Mucosa of descending colon (tissue), 3 donors: ENCODE results near the gene SFXN4. TPM values are rescaled to one million over a fixed set of nuclear protein-coding genes. Genes with fewer than 3 reads are reported as not detected.

Source experiments
- ATAC-seq: fragments of 200-7000 bp; cut with Tn5 transposase; one replicate; pipeline ENCODE4 v1.9.1; 2020; ENCODE audit warnings: mild to moderate bottlenecking, moderate library complexity
- DNase-seq, 3 donors: peaks; one replicate each; pipeline ENCODE4 v3.0.0-alpha.2; 2020
- H3K36me3 ChIP-seq: fragments of 200-600 bp; one replicate; pipeline ENCODE4 v1.8.0; 2021; ENCODE audit warnings: low read depth, mild to moderate bottlenecking
- H3K4me1 ChIP-seq: fragments of 200-600 bp; one replicate; pipeline ENCODE4 v1.8.0; 2021; ENCODE audit warnings: low read depth, mild to moderate bottlenecking
- H3K4me3 ChIP-seq: fragments of 200-600 bp; one replicate; pipeline ENCODE4 v1.8.0; 2021; ENCODE audit warnings: mild to moderate bottlenecking
- H3K9me3 ChIP-seq: fragments of 200-600 bp; one replicate; pipeline ENCODE4 v1.8.0; 2021; ENCODE audit warnings: mild to moderate bottlenecking
- intact Hi-C, 2 donors: fragments of 100-400 bp; cut with DNase I in 1 of 2; cut with micrococcal nuclease in 1 of 2; formaldehyde crosslinking; loops; one replicate each; pipeline versions ENCODE4 v1.11.0 to v1.11.1; 2022; cut with DNase I, micrococcal nuclease
- total RNA-seq, 3 donors: library from RNA; stranded (reverse); fragmentation: NEBNext Ultra II Directional in 2 of 3; extraction: Animal tissue kit (Norgen Biotek cat#: 25700) in 2 of 3; gene quantifications; one replicate each; pipeline versions ENCODE4 v1.2.1 to v1.2.4, GENCODE V29; 2021 to 2023
- TF ChIP-seq, protein P1 (sequence below): fragments of 200-600 bp; IDR thresholded peaks from one replicate; pipeline ENCODE4 v1.8.0; 2022; ENCODE audit warnings: antibody characterized with exemption, mild to moderate bottlenecking
- donor health status: DM: no; HTN: no; CAD: no; lungs with moderate emphysema.
- donor health status: DM: no; HTN: no; CAD: no.
- donor health status: DM: no; HTN: yes; CAD: no.

Gene SFXN4
- total RNA-seq, 3 donors from 2014 or later, result 25.4 to 48.8 (median 34.6) TPM

DNA sequence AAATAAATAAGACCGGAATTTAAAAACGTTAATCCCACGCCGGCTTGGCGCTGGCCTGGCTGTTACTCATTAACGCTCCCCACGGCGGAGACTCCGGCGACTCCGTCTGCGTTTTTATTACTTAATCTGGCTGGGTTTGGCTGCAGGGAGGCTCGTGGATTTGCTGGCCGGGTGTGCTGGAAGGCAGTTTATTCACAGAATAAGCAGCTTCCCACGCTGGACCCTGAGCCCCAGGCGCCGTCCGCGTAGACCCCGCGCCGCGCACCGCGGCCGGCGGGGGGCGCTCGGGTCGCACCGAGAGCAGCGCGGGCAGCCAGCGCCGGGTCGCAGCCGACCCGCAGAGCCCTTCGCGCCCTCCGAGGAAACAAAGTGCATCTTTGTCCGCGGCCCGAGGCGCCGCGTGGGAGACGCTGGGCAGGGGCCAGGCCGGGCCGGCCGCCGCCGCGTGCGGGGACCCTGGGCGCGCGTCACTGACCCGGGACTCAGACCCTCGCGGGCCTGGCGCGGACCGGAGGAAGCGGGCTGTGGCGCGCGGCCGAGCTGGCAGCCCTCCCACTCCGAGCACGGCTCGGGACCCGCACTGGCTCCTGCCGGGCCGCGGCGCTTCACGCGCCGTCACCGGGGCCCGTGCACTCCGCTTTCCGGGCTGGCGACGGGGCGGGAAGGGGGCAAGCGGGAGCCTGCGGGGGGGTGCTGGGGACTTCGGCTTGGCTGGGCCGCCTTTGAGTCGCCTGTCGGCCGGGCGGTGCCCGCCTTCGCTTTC is 41.3 kb upstream of the SFXN4 start:
- peak; percentile 75 to 82 (median 77) for DNase-seq
- peak; percentile 71 for ATAC-seq
- H3K36me3 ChIP-seq, result no peaks in the 10 kb centered on the region
- TF ChIP-seq, protein P1, sequence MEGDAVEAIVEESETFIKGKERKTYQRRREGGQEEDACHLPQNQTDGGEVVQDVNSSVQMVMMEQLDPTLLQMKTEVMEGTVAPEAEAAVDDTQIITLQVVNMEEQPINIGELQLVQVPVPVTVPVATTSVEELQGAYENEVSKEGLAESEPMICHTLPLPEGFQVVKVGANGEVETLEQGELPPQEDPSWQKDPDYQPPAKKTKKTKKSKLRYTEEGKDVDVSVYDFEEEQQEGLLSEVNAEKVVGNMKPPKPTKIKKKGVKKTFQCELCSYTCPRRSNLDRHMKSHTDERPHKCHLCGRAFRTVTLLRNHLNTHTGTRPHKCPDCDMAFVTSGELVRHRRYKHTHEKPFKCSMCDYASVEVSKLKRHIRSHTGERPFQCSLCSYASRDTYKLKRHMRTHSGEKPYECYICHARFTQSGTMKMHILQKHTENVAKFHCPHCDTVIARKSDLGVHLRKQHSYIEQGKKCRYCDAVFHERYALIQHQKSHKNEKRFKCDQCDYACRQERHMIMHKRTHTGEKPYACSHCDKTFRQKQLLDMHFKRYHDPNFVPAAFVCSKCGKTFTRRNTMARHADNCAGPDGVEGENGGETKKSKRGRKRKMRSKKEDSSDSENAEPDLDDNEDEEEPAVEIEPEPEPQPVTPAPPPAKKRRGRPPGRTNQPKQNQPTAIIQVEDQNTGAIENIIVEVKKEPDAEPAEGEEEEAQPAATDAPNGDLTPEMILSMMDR, result peak; percentile 60
- peak overlapping the region; percentile 61 for H3K4me3 ChIP-seq
- intact Hi-C loops, result loop anchor here (10.0 kb wide), 2 partner anchors 208 to 238 kb away; no protein-coding TSS in a partner anchor
- H3K4me1 ChIP-seq, result peaks cover 18% of the 10 kb centered on the region
- H3K9me3 ChIP-seq, result no peaks in the 10 kb centered on the region

DNA sequence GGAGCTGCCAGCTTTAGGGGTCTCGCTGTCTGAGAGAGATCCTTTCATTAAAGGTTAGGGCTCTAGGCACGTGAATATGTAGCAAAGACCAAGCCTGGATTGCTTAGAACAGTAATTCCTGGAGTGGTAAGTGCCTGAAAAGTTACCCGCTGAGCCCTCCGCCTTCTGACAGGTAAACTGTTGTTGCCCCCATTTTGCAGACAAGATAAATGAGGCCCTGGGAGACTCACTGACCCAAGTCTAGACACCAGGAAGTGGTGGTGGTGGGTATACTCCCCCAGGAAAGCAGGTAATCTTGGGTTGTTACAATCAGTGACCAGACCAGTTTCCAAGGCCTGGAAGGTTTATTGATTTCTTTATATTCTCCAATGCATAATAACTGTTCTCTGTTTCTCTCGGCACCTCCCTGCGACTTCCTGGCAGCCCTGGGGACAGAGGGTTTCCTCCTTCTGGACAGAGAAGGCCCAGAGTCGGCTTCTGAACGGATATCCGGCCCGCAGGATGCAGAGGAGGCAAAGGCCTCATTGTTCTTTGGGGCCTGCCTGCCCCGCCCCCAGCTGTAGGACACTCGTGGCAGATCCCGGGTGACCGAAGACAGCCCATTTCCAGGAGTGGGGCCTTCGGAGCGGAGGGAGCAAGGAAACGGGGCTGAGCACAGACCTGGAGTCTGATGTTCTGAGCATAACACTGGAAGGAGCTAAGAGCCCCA is 40.5 kb upstream of the SFXN4 start:
- Histone ChIP-seq H3K4me3 (peak overlapping the region; percentile 61), H3K36me3 (no peaks in the 10 kb centered on the region), H3K9me3 (no peaks in the 10 kb centered on the region), H3K4me1 (peaks cover 12% of the 10 kb centered on the region)
- intact Hi-C loops, result loop anchor here (10.0 kb wide), 2 partner anchors 209 to 239 kb away; no protein-coding TSS in a partner anchor
- ATAC-seq (peak; percentile 40), DNase-seq (peak; percentile 69 to 87 (median 80))
- TF ChIP-seq, protein P1, result no peak

DNA sequence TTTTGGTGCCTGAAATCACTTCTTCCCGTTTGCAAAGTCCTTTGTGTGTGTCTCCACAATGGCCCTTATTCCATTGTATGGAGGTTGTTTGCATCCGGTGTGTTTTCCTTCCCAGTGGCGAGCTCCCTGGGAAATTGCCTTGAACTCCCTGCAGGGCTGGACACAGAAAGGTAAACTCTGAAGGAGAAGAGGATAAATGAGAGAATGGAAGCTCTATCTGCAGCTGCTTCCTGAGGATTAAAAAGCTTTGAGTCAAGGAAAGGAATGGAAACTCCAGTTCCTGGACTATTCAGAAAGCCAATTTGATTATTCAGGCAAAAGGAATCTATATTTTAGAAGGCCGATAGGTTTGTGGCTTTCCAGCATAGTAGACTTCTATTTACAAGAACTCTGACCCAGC is 37.5 kb upstream of the SFXN4 start:
- Histone ChIP-seq H3K4me3 (no peak overlapping the region), H3K4me1 (peaks cover 9% of the 10 kb centered on the region), H3K9me3 (no peaks in the 10 kb centered on the region), H3K36me3 (no peaks in the 10 kb centered on the region)
- intact Hi-C loops, result loop anchor here (5.0 to 10.0 kb wide), 3 partner anchors 212 to 242 kb away; no protein-coding TSS in a partner anchor
- TF ChIP-seq, protein P1, result no peak
- ATAC-seq (no peak), DNase-seq (no peak)

DNA sequence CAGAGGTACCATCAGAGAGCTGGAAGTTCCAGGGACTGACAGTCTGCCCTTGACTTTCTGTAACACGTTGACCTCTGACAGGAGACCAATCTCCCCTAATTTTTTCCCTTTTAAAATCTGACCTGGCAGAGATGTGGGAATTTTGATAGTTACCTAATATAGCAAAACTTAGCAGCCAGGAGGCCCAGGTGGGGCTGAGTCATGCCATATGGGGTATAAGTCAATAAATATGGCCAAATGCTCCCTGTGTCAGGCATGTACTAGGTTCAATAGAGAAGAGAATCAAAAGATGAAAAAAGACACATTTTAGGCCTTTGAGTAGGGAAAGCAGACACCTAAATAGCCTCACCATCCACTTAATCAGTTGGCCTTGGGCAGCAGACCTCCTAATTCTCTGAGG is 35.7 kb upstream of the SFXN4 start:
- Histone ChIP-seq H3K4me3 (no peak overlapping the region), H3K4me1 (peaks cover 6% of the 10 kb centered on the region), H3K9me3 (no peaks in the 10 kb centered on the region), H3K36me3 (no peaks in the 10 kb centered on the region)
- TF ChIP-seq, protein P1, result no peak
- ATAC-seq (no peak), DNase-seq (no peak)
- intact Hi-C loops, result loop anchor here (5.0 to 10.0 kb wide), 3 partner anchors 214 to 244 kb away; no protein-coding TSS in a partner anchor

DNA sequence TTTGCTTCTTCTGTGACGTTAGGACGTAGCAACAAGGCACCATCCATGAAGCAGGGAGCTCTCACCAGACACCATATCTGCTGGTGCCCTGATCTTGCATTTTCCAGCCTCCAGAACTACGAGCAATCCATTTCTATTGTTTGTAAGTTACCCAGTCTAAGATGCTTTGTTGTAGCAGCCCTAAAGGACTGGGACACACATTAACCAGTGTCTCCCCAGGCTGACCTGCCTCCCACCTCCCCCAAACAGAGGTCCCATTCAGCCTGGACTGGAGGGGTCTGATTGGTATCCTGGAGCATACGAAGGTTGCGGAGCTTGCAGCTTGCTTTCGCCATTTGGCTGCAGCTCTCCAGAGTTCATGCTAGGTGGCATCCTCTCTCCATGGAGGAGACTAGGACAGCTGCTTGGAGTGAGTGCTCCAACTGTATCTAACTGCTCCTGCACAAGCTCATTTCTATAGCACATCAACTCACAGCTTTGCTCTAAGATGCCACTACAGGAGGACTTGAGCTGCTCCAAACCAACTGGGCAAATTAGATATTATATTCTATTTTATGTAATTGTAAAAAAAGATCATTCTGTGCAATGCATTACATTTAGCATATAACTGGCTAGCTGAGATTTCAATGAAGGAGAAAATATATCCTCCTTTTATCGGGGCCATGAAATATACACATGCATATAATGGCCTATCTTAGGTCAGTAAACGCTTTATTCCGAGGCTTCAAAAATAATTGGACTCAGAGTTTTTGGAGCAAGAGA is 33.9 kb upstream of the SFXN4 start:
- no peak overlapping the region for H3K4me3 ChIP-seq
- H3K9me3 ChIP-seq, result no peaks in the 10 kb centered on the region
- no peaks in the 10 kb centered on the region for H3K4me1 ChIP-seq
- intact Hi-C loops, result loop anchor here in 1 of 2 donors (5.0 kb wide), 1 partner anchor 248 kb away; no protein-coding TSS in a partner anchor
- ATAC-seq (peak; percentile 93), DNase-seq (peak in 2 of 3 donors; percentile 49 to 73)
- TF ChIP-seq, protein P1, result peak; percentile 60
- H3K36me3 ChIP-seq, result no peaks in the 10 kb centered on the region
